Spleen (tissue), 11 donors: ENCODE results near the gene LRP1. TPM values are rescaled to one million over a fixed set of nuclear protein-coding genes. Genes with fewer than 3 reads are reported as not detected.

ENCODE experiments used
- DNase-seq: peaks from one replicate; pipeline ENCODE4 v3.0.0-alpha.2; 2020
- H3K27ac ChIP-seq, 8 donors: fragments of 200-600 bp; sonication (generic) in 7 of 8; 1 replicate in 4 of 8; 2 replicates in 4 of 8; pipeline versions ENCODE4 v1.5.0 to v1.8.0; 2016 to 2021; ENCODE audit warnings: inconsistent platforms in 4 of 8, mild to moderate bottlenecking in 4 of 8, moderate library complexity in 1 of 8
- H3K27me3 ChIP-seq, 7 donors: fragments of 200-600 bp; sonication (generic) in 6 of 7; replicated peaks in 1 of 7; 1 replicate in 4 of 7; 2 replicates in 3 of 7; pipeline versions ENCODE4 v1.5.0 to v1.8.0; 2016 to 2021; ENCODE audit warnings: inconsistent platforms in 3 of 7, mild to moderate bottlenecking in 1 of 7
- H3K36me3 ChIP-seq, 6 donors: fragments of 200-600 bp; sonication (generic) in 5 of 6; 1 replicate in 4 of 6; 2 replicates in 2 of 6; pipeline versions ENCODE4 v1.5.0 to v1.8.0; 2016 to 2021; ENCODE audit warnings: inconsistent platforms in 2 of 6
- H3K4me1 ChIP-seq, 6 donors: fragments of 200-600 bp; sonication (generic) in 5 of 6; 1 replicate in 3 of 6; 2 replicates in 3 of 6; pipeline versions ENCODE4 v1.5.0 to v1.8.0; 2016 to 2021; ENCODE audit warnings: inconsistent platforms in 3 of 6
- H3K4me3 ChIP-seq, 8 donors: fragments of 200-600 bp; sonication (generic) in 7 of 8; 1 replicate in 4 of 8; 2 replicates in 4 of 8; pipeline versions ENCODE4 v1.5.0 to v1.8.0; 2016 to 2021; ENCODE audit warnings: inconsistent platforms in 4 of 8, mild to moderate bottlenecking in 4 of 8, moderate library complexity in 2 of 8
- H3K9me3 ChIP-seq, 8 donors: fragments of 200-600 bp; sonication (generic) in 7 of 8; 1 replicate in 4 of 8; 2 replicates in 4 of 8; pipeline versions ENCODE4 v1.5.0 to v1.8.0; 2016 to 2021; ENCODE audit warnings: inconsistent platforms in 4 of 8
- POLR2A ChIP-seq, 3 donors: fragments of 450-650 bp; IDR thresholded peaks; one replicate each; pipeline ENCODE4 v1.5.1; 2017; ENCODE audit warnings: antibody characterized with exemption in 3 of 3, mild to moderate bottlenecking in 1 of 3
- POLR2AphosphoS5 ChIP-seq, 3 donors: sonication (generic); formaldehyde crosslinking; IDR thresholded peaks; one replicate each; pipeline ENCODE4 v1.5.1; 2017; ENCODE audit warnings: antibody characterized with exemption in 3 of 3
- WGBS, 5 donors: extraction: QIAGEN DNeasy Blood & Tissue Kit in 3 of 5; methylation state at CpG; one replicate each; pipeline versions ENCODE4 v1.1.5 to v1.1.7; 2013 to 2018; 5-methylcytosine and 5-hydroxymethylcytosine counted together
- intact Hi-C: fragments of 100-400 bp; cut with DNase I; formaldehyde crosslinking; loops from one replicate; pipeline ENCODE4 v1.15.0; 2023; ENCODE audit warnings: low total_unique reads
- microRNA-seq, 3 donors: library from miRNA; unstranded; fragments of <30 nt; microRNA quantifications; one replicate each; pipeline versions ENCODE4 to v1.1.0, GENCODE V29; 2019 to 2020
- polyA plus RNA-seq, 3 donors: library from polyadenylated mRNA; stranded (reverse); fragments of 200-250 nt; gene quantifications; one replicate each; pipeline ENCODE4 v1.2.1, GENCODE V29; 2013
- small RNA-seq, 4 donors: library from RNA; depleted of rRNA; stranded (forward); fragments of <200 nt; gene quantifications; one replicate each; pipeline ENCODE3, GENCODE V24; 2016
- total RNA-seq, 7 donors: library from RNA; depleted of rRNA in 3 of 7; stranded (reverse); fragments of >200 nt in 3 of 7; fragmentation: NEBNext Ultra II Directional in 4 of 7; extraction: Animal tissue kit (Norgen Biotek cat#: 25700) in 4 of 7; gene quantifications; one replicate each; pipeline versions ENCODE4 v1.1.0 to v1.2.1, GENCODE V29; 2016 to 2021
- TF ChIP-seq, protein P1 (sequence below), 11 experiments: fragments of 200-600 bp in 7 of 11; fragments of 450-650 bp in 4 of 11; sonication (generic) in 4 of 11; IDR thresholded peaks in 8 of 11; conservative IDR thresholded peaks in 3 of 11; 1 replicate in 7 of 11; 2 replicates in 4 of 11; pipeline versions ENCODE4 v1.4.0 to v1.8.0; 2016 to 2021; ENCODE audit warnings: antibody characterized with exemption in 11 of 11, inconsistent platforms in 4 of 11, mild to moderate bottlenecking in 1 of 11
- donor health status: healthy with polysubstance abuse.
- donor health status: DM: no; HTN: no; CAD: no; lungs with moderate emphysema.
- donor health status: DM: no; HTN: no; CAD: no.
- donor health status: Bipolar disorder and iron deficiency.
- donor health status: healthy.
- donor health status: DM: no; HTN: no; CAD: no.
- donor health status: DM: yes; HTN: yes; CAD: no.

LRP1 gene
- total and polyA plus RNA-seq, 10 donors: 8.9 to 216 (median 159) TPM

DNA sequence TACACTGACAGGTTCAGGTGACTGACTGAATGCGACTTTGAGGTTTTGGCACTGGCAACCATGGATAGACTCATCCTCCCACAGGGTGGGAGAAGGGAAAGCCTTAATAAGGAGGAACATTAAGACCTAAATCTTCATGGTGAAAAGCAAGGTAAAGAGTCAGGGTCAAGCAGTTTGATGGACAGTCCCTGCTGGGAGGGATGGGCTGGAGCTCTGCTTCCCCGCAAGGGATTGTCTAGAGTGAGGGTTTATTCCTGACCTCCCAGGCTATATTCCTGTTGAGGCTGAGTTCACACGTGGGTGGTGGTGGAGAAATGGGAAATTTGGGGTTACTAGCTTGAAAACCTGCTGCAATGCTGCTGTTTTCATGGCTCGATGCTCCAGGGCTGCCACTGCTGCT is 132.1 kb downstream of the LRP1 start:
- Histone ChIP-seq H3K36me3 (peaks cover 2 to 93% (median 65%) of the 10 kb centered on the region in 6 donors), H3K4me1 (peaks cover 3 to 12% (median 5%) of the 10 kb centered on the region in 6 donors), H3K27ac (no peak overlapping the region), H3K9me3 (no peaks in the 10 kb centered on the region), H3K27me3 (no peaks in the 10 kb centered on the region), H3K4me3 (no peak overlapping the region)
- 93 to 95% (median 95%) methylated on average over 4 of the region's 4 CpGs for WGBS, 5 donors
- DNase-seq: no peak
- intact Hi-C loops: loop anchor here (5.0 kb wide), 1 partner anchor 192 kb away; no protein-coding TSS in a partner anchor
- TF ChIP-seq POLR2A (IDR thresholded peaks at IDR 0.05) (no peak), POLR2AphosphoS5 (IDR thresholded peaks at IDR 0.05) (no peak)
- TF ChIP-seq, protein P1, sequence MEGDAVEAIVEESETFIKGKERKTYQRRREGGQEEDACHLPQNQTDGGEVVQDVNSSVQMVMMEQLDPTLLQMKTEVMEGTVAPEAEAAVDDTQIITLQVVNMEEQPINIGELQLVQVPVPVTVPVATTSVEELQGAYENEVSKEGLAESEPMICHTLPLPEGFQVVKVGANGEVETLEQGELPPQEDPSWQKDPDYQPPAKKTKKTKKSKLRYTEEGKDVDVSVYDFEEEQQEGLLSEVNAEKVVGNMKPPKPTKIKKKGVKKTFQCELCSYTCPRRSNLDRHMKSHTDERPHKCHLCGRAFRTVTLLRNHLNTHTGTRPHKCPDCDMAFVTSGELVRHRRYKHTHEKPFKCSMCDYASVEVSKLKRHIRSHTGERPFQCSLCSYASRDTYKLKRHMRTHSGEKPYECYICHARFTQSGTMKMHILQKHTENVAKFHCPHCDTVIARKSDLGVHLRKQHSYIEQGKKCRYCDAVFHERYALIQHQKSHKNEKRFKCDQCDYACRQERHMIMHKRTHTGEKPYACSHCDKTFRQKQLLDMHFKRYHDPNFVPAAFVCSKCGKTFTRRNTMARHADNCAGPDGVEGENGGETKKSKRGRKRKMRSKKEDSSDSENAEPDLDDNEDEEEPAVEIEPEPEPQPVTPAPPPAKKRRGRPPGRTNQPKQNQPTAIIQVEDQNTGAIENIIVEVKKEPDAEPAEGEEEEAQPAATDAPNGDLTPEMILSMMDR (IDR thresholded peaks at IDR 0.05 in 8 of 11, conservative IDR thresholded peaks at IDR 0.05 in 3 of 11): no peak

DNA sequence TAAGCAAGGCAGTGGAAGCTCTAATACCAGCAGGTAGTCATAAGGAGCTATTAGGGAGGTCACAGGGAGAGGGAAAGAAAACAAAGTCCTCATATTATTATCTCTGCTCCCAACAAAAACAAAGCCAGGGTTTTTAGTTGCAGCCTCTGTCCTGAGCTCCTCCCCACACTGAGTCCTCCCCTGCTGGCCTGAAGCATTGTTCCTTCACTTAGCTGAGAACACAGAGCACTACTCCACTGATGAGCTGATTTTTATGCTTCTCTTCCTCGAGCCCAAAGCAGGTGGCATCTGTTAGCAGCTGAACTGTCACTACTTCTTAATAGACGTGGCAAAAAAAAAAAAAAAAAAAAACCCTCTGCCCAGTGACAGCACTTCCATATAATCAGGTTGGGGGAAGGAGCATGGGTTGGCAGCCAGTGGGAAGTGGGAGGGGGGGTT is 133.2 kb downstream of the LRP1 start:
- Histone ChIP-seq H3K27me3 (no peaks in the 10 kb centered on the region), H3K36me3 (peaks cover 2 to 93% (median 63%) of the 10 kb centered on the region in 6 donors), H3K4me1 (peaks cover 3 to 12% (median 5%) of the 10 kb centered on the region in 6 donors), H3K4me3 (no peak overlapping the region), H3K9me3 (no peaks in the 10 kb centered on the region), H3K27ac (no peak overlapping the region)
- 52 to 81% (median 73%) methylated on average over 2 of the region's 2 CpGs for WGBS, 5 donors
- intact Hi-C loops: loop anchor here (5.0 kb wide), 1 partner anchor 191 kb away; no protein-coding TSS in a partner anchor
- no peak for DNase-seq
- TF ChIP-seq POLR2AphosphoS5 (IDR thresholded peaks at IDR 0.05): no peak
- no peak for TF ChIP-seq POLR2A (IDR thresholded peaks at IDR 0.05)
- TF ChIP-seq, protein P1 (IDR thresholded peaks at IDR 0.05 in 8 of 11, conservative IDR thresholded peaks at IDR 0.05 in 3 of 11): no peak

DNA sequence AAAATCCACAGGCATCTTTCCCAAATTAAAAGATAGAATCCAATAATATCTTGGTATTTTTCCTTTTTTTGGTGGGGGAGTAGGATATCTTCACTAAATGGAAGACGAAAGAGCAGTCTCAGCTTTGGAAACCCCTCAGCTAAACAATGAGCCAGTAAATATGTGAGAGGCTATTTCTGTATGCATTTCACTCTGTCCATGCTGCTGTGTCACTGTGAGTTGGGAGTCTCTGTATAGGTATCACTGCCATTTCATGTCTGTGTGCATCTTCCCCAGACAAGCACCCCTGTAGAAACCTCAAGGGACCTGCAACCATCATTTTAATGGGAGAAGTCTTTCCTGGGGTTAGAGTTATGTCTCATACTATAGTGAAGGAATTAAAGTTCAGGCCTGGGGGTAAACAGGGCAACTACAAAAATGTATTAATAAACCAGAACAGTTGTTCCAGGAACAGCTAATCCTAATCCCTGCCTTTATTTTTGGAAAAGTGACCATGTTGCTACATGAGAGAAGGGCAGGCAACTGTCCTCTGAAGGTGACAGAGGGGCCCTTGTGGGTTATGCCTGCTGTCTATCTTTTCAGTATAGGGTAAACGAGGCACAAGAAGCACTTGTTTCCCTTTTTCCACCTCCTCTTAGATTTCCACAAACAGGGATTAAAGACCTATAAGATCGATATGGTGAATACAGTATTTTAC is 134.0 kb downstream of the LRP1 start:
- Histone ChIP-seq H3K4me1 (peaks cover 3 to 12% (median 5%) of the 10 kb centered on the region in 6 donors), H3K4me3 (no peak overlapping the region), H3K9me3 (no peaks in the 10 kb centered on the region), H3K27me3 (no peaks in the 10 kb centered on the region), H3K27ac (no peak overlapping the region), H3K36me3 (peaks cover 2 to 93% (median 63%) of the 10 kb centered on the region in 6 donors)
- 83 to 95% (median 94%) methylated on average over 3 of the region's 3 CpGs for WGBS, 5 donors
- intact Hi-C loops: loop anchor here (5.0 kb wide), 1 partner anchor 190 kb away; no protein-coding TSS in a partner anchor
- TF ChIP-seq, protein P1 (IDR thresholded peaks at IDR 0.05 in 8 of 11, conservative IDR thresholded peaks at IDR 0.05 in 3 of 11): no peak
- TF ChIP-seq POLR2A (IDR thresholded peaks at IDR 0.05): no peak
- TF ChIP-seq POLR2AphosphoS5 (IDR thresholded peaks at IDR 0.05): no peak
- no peak for DNase-seq

Small RNA genes within 50 kb of the gene (microRNA-seq; reads per million reads assigned to microRNA genes)
- 1.4 to 6.5 (median 2.3) reads per million in 3 donors for gene MIR1228

Small RNA genes within 50 kb of the gene (small RNA-seq; reads per million reads assigned to genes)
- 1.2 to 2.5 (median 1.6) reads per million in 4 donors for gene MIR1228

Other genes with a start within 250 kb of the LRP1 start
- gene SDR9C7, start 194.1 kb upstream of the LRP1 start, total RNA-seq: under 1 TPM in 1 of 7 donors, not detected in 6; 0.51 TPM
- gene SDR9C7, start 194.1 kb upstream of the LRP1 start, polyA plus RNA-seq: under 1 TPM in 2 of 3 donors, not detected in 1; 0.03 to 0.04 TPM
- gene RDH16, start 170.9 kb upstream of the LRP1 start, total RNA-seq: 1 to 10 TPM in 6 of 7 donors, under 1 TPM in 1; 0.94 to 3.9 (median 2.6) TPM
- 1 to 10 TPM in 2 of 3 donors, under 1 TPM in 1; 0.86 to 3.0 (median 2.3) TPM for gene RDH16, start 170.9 kb upstream of the LRP1 start, polyA plus RNA-seq
- 10 to 100 TPM in 6 of 7 donors, 1 to 10 TPM in 1; 8.7 to 15.7 (median 11.9) TPM for gene ZBTB39, start 121.9 kb upstream of the LRP1 start, total RNA-seq
- gene ZBTB39, start 121.9 kb upstream of the LRP1 start, polyA plus RNA-seq: 1 to 10 TPM; 1.7 to 3.3 (median 2.0) TPM
- not detected for gene TAC3, start 112.0 kb upstream of the LRP1 start, total RNA-seq
- under 1 TPM in 2 of 3 donors, not detected in 1; 0.11 to 0.20 TPM for gene TAC3, start 112.0 kb upstream of the LRP1 start, polyA plus RNA-seq
- 1 to 10 TPM in 1 of 7 donors, under 1 TPM in 5, not detected in 1; 0.14 to 1.4 (median 0.48) TPM for gene MYO1A, start 78.4 kb upstream of the LRP1 start, total RNA-seq
- under 1 TPM; 0.12 to 0.22 (median 0.20) TPM for gene MYO1A, start 78.4 kb upstream of the LRP1 start, polyA plus RNA-seq
- gene NEMP1, start 49.7 kb upstream of the LRP1 start, total RNA-seq: 10 to 100 TPM; 13.3 to 17.1 (median 15.3) TPM
- 1 to 10 TPM; 4.5 to 5.1 (median 4.7) TPM for gene NEMP1, start 49.7 kb upstream of the LRP1 start, polyA plus RNA-seq
- 10 to 100 TPM; 14.8 to 25.0 (median 18.2) TPM for gene NAB2, start 39.4 kb upstream of the LRP1 start, total RNA-seq
- gene NAB2, start 39.4 kb upstream of the LRP1 start, polyA plus RNA-seq: 10 to 100 TPM in 2 of 3 donors, 1 to 10 TPM in 1; 9.0 to 19.1 (median 13.2) TPM
- gene STAT6, start 17.1 kb upstream of the LRP1 start, total RNA-seq: 100 to 1,000 TPM; 196 to 336 (median 280) TPM
- 100 to 1,000 TPM; 140 to 312 (median 241) TPM for gene STAT6, start 17.1 kb upstream of the LRP1 start, polyA plus RNA-seq
- gene LRP1-AS, start 19.1 kb downstream of the LRP1 start, total RNA-seq: not detected
- not detected for gene LRP1-AS, start 19.1 kb downstream of the LRP1 start, polyA plus RNA-seq
- gene NXPH4, start 88.3 kb downstream of the LRP1 start, total RNA-seq: under 1 TPM in 3 of 7 donors, not detected in 4; 0.28 to 0.60 (median 0.54) TPM
- gene NXPH4, start 88.3 kb downstream of the LRP1 start, polyA plus RNA-seq: under 1 TPM; 0.11 to 0.19 (median 0.15) TPM
- 10 to 100 TPM; 52.2 to 86.6 (median 63.8) TPM for gene SHMT2, start 101.2 kb downstream of the LRP1 start, total RNA-seq
- gene SHMT2, start 101.2 kb downstream of the LRP1 start, polyA plus RNA-seq: 10 to 100 TPM; 47.3 to 72.7 (median 57.8) TPM
- gene STAC3, start 122.7 kb downstream of the LRP1 start, total RNA-seq: 1 to 10 TPM; 3.4 to 9.8 (median 5.6) TPM
- 10 to 100 TPM; 10.1 to 16.4 (median 10.4) TPM for gene STAC3, start 122.7 kb downstream of the LRP1 start, polyA plus RNA-seq